Osteoblast (primary cell): ENCODE measurements around the gene NEGR1. TPM values are rescaled to one million over a fixed set of nuclear protein-coding genes. Genes with fewer than 3 reads are reported as not detected.

ENCODE experiments used
- DNase-seq: peaks from one replicate; pipeline ENCODE4 v3.0.0; 2011; ENCODE audit warnings: low spot score, mixed read lengths; ENCODE audit not compliant: insufficient read length; ENCODE audit errors: missing footprints
- H2AFZ ChIP-seq: 2 replicates; pipeline ENCODE4 v1.6.0; 2011; ENCODE audit warnings: mild to moderate bottlenecking, low read length
- H3K27ac ChIP-seq: 2 replicates; pipeline ENCODE4 v1.5.1; 2011; ENCODE audit warnings: mild to moderate bottlenecking, low read depth, low read length, moderate library complexity
- H3K27me3 ChIP-seq: 2 replicates; pipeline ENCODE4 v1.6.0; 2012; ENCODE audit warnings: mild to moderate bottlenecking, control low read depth, inconsistent platforms, low read length, moderate library complexity; ENCODE audit not compliant: insufficient read depth
- H3K36me3 ChIP-seq: 2 replicates; pipeline ENCODE4 v1.5.1; 2011; ENCODE audit warnings: mild to moderate bottlenecking, low read length, control low read depth, moderate library complexity; ENCODE audit not compliant: insufficient read depth
- H3K4me1 ChIP-seq: 2 replicates; pipeline ENCODE4 v1.5.1; 2011; ENCODE audit warnings: mild to moderate bottlenecking, low read length, control low read depth, moderate library complexity; ENCODE audit not compliant: insufficient read depth
- H3K4me2 ChIP-seq: 2 replicates; pipeline ENCODE4 v1.6.0; 2011; ENCODE audit warnings: mild to moderate bottlenecking, low read length; ENCODE audit not compliant: insufficient read depth
- H3K4me3 ChIP-seq: fragments of 200-600 bp; sonication (generic); 3 replicates; pipeline ENCODE4 v1.5.1; 2012; ENCODE audit warnings: mild to moderate bottlenecking, low read length, inconsistent platforms; ENCODE audit not compliant: insufficient read depth
- H3K79me2 ChIP-seq: 2 replicates; pipeline ENCODE4 v1.6.0; 2012; ENCODE audit warnings: mild to moderate bottlenecking, low read length, control low read depth, inconsistent platforms; ENCODE audit not compliant: insufficient read depth
- H3K9me3 ChIP-seq: 2 replicates; pipeline ENCODE4 v1.5.1; 2011; ENCODE audit warnings: low read depth, low read length, control low read depth
- H4K20me1 ChIP-seq: 2 replicates; pipeline ENCODE4 v1.6.0; 2012; ENCODE audit warnings: mild to moderate bottlenecking, low read length, control low read depth; ENCODE audit not compliant: insufficient read depth
- total RNA-seq: library from RNA; depleted of rRNA; stranded (reverse); fragments of >200 nt; gene quantifications from 2 replicates; pipeline ENCODE4 v1.2.3, GENCODE V29; 2012
- TF ChIP-seq, protein P1 (sequence below): IDR thresholded peaks from 2 replicates; pipeline ENCODE4 v1.5.1; 2011; ENCODE audit warnings: mild to moderate bottlenecking, low read depth, low read length, moderate library complexity; ENCODE audit errors: extremely low read depth

The NEGR1 gene
- total RNA-seq, 1 donor: 18.1 TPM

DNA sequence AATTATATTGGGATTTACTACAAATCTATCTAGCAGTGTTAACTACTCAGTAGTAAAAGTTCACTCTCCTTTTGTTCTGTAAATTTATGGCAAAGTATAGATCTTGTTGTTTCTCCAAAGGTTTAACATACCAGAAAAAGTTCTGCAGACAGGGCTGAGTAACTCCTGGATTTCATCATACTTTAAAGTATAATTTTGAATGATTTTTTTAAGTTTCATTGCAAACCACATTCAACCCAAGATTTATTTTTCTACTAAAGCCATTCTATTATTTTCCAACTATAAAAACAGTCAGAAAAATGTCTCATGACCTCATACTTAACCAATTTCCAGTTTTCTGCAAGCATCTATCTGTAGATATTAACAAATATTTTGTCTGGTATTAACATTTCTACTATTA is 615.7 kb downstream of the NEGR1 start:
- Histone ChIP-seq H2AFZ (no peak overlapping the region), H3K9me3 (no peaks in the 10 kb centered on the region), H3K4me2 (peak overlapping the region; percentile 17), H3K79me2 (no peaks in the 10 kb centered on the region), H4K20me1 (no peaks in the 10 kb centered on the region), H3K27ac (no peak overlapping the region), H3K36me3 (no peaks in the 10 kb centered on the region), H3K4me3 (no peak overlapping the region), H3K4me1 (peaks cover 18% of the 10 kb centered on the region), H3K27me3 (no peaks in the 10 kb centered on the region)
- no peak for DNase-seq
- TF ChIP-seq, protein P1, sequence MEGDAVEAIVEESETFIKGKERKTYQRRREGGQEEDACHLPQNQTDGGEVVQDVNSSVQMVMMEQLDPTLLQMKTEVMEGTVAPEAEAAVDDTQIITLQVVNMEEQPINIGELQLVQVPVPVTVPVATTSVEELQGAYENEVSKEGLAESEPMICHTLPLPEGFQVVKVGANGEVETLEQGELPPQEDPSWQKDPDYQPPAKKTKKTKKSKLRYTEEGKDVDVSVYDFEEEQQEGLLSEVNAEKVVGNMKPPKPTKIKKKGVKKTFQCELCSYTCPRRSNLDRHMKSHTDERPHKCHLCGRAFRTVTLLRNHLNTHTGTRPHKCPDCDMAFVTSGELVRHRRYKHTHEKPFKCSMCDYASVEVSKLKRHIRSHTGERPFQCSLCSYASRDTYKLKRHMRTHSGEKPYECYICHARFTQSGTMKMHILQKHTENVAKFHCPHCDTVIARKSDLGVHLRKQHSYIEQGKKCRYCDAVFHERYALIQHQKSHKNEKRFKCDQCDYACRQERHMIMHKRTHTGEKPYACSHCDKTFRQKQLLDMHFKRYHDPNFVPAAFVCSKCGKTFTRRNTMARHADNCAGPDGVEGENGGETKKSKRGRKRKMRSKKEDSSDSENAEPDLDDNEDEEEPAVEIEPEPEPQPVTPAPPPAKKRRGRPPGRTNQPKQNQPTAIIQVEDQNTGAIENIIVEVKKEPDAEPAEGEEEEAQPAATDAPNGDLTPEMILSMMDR: no peak

DNA sequence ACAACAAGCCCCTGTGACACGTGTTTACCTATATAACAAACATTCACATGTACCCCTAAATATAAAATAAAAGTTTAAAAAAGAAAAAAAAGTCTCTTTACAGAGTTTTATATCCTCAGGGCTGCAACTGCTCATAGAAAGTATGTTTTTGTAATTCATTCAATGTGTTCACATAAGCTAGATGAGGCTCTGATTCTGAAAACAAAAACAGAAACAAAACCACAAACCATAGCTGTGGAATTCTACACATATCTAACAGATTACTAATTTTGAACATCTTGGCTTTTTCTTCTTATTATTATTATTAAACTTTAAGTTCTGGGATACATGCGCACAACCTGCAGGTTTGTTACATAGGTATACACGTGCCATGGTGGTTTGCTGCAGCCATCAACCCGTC is 621.9 kb downstream of the NEGR1 start:
- Histone ChIP-seq H2AFZ (no peak overlapping the region), H3K27me3 (no peaks in the 10 kb centered on the region), H3K27ac (no peak overlapping the region), H3K4me2 (no peak overlapping the region), H4K20me1 (no peaks in the 10 kb centered on the region), H3K79me2 (no peaks in the 10 kb centered on the region), H3K4me3 (no peak overlapping the region), H3K36me3 (no peaks in the 10 kb centered on the region), H3K4me1 (no peaks in the 10 kb centered on the region), H3K9me3 (no peaks in the 10 kb centered on the region)
- no peak for DNase-seq
- TF ChIP-seq, protein P1: no peak

DNA sequence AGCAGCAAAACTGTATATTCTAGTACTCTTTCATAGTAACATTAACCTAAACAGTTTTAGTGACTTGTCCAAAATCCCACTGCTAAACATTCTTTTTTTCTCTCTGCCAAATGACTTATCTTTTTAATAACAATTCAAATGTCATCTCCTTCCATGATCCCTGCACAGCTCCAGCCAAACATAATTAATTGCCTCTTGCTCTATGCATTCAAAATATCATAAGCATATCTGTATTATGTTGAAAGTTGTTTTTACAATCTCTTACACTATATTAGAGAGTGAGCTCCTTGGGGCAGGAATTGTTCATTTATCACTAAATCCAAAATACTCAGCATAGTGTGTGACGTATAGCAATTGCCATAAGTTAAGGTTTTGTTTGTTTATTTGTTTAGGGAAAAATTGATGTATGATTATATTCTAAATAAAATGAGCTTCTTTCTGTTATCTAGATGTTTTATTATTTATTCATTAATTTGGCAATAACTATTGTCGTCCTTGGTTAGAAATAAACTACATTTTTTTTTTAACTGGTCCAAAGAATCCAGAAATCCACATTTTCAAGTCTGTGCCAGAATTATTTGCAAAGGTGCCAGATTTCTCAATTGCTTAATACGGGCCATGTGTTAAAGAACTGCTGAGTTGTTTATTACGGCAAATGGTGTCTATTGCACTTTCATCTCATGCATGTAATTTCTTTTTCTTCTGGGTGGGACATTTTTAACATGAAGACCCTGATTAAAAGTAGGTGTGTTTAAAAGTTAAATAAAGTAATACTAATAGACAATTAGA is 624.3 kb downstream of the NEGR1 start:
- DNase-seq: no peak
- H3K4me2 ChIP-seq: no peak overlapping the region
- H2AFZ ChIP-seq: no peak overlapping the region

DNA sequence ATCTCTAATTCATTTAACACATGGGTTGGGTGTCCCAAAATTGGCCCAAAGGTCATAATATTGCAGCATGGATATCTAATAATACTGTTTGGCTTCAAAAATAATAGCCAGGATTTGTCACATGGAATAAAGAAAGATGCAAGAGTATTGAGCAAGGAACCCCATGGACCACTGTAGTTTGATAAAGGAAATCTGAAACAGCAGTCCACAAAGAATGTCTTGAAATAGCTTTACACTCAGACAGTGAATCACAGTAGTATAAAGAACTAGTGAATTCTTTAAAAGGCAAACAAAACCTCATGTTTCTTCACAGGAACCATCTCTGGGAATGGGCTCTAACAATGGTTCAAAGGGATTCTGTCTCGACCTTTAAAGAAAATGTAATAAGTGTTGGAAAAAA is 625.4 kb downstream of the NEGR1 start:
- DNase-seq: peak; percentile 35
- no peaks in the 10 kb centered on the region for H3K79me2 ChIP-seq
- no peaks in the 10 kb centered on the region for H3K9me3 ChIP-seq
- no peak overlapping the region for H2AFZ ChIP-seq
- no peaks in the 10 kb centered on the region for H3K36me3 ChIP-seq
- H4K20me1 ChIP-seq: no peaks in the 10 kb centered on the region
- TF ChIP-seq, protein P1: no peak
- H3K4me2 ChIP-seq: no peak overlapping the region
- no peak overlapping the region for H3K27ac ChIP-seq
- H3K4me3 ChIP-seq: no peak overlapping the region
- H3K4me1 ChIP-seq: no peaks in the 10 kb centered on the region
- no peaks in the 10 kb centered on the region for H3K27me3 ChIP-seq

More for the DNA sequence above, 624.3 kb downstream of the NEGR1 start:
- no peak overlapping the region for H3K4me3 ChIP-seq
- H4K20me1 ChIP-seq: no peaks in the 10 kb centered on the region
- TF ChIP-seq, protein P1: no peak
- no peaks in the 10 kb centered on the region for H3K79me2 ChIP-seq
- no peaks in the 10 kb centered on the region for H3K27me3 ChIP-seq
- no peaks in the 10 kb centered on the region for H3K4me1 ChIP-seq
- H3K36me3 ChIP-seq: no peaks in the 10 kb centered on the region
- no peak overlapping the region for H3K27ac ChIP-seq
- no peaks in the 10 kb centered on the region for H3K9me3 ChIP-seq
